ENCODE measurements around the gene PHACTR1. TPM values are rescaled to one million over a fixed set of nuclear protein-coding genes. Genes with fewer than 3 reads are reported as not detected.
"Not testable (repeated sequence)": the region's sequence is repeated elsewhere in the genome, so short reads cannot be mapped to it uniquely, and the experiment has no call there.

Gene PHACTR1
- total RNA-seq, 4 donors from 2014 or later, result 2.0 to 8.3 (median 4.5) TPM

- DNase-seq, result no peak
- Histone ChIP-seq H3K4me1 (no peaks in the 10 kb centered on the region), H3K36me3 (no peaks in the 10 kb centered on the region), H3K27ac (no peak overlapping the region), H3K27me3 (no peaks in the 10 kb centered on the region), H3K4me3 (no peak overlapping the region), H3K9me3 (no peaks in the 10 kb centered on the region)
- intact Hi-C loops (cut with DNase I; ENCODE audit: low total_unique reads), result no loop called here
- TF ChIP-seq CTCF (IDR thresholded peaks at IDR 0.05), result no peak
- no peak for TF ChIP-seq POLR2A (IDR thresholded peaks at IDR 0.05)
These were observed 3.7 kb downstream of the PHACTR1 start for GRCh38 chr6:12720310-12720709.

GRCh38 chr6:12725263-12725662, 8.7 kb downstream of the PHACTR1 start:
- H3K4me1 ChIP-seq, result no peaks in the 10 kb centered on the region

GRCh38 chr6:12729467-12729866, 12.9 kb downstream of the PHACTR1 start:
- TF ChIP-seq CTCF (IDR thresholded peaks at IDR 0.05), result no peak
- no peak for TF ChIP-seq POLR2A (IDR thresholded peaks at IDR 0.05)
- Histone ChIP-seq H3K9me3 (no peaks in the 10 kb centered on the region), H3K4me3 (no peak overlapping the region), H3K27ac (no peak overlapping the region), H3K36me3 (no peaks in the 10 kb centered on the region), H3K27me3 (no peaks in the 10 kb centered on the region), H3K4me1 (no peaks in the 10 kb centered on the region)
- DNase-seq, result no peak
- intact Hi-C loops (cut with DNase I; ENCODE audit: low total_unique reads), result no loop called here

More at GRCh38 chr6:12725263-12725662, 8.7 kb downstream of the PHACTR1 start:
- H3K4me3 ChIP-seq, result no peak overlapping the region
- TF ChIP-seq CTCF (IDR thresholded peaks at IDR 0.05) (no peak), POLR2A (IDR thresholded peaks at IDR 0.05) (no peak)
- intact Hi-C loops (cut with DNase I; ENCODE audit: low total_unique reads), result no loop called here
- H3K27me3 ChIP-seq, result no peaks in the 10 kb centered on the region
- H3K27ac ChIP-seq, result no peak overlapping the region
- DNase-seq, result no peak
- no peaks in the 10 kb centered on the region for H3K36me3 ChIP-seq
- no peaks in the 10 kb centered on the region for H3K9me3 ChIP-seq

GRCh38 chr6:12730809-12731208, 14.2 kb downstream of the PHACTR1 start:
- not testable (repeated sequence) for DNase-seq

GRCh38 chr6:12733876-12734275, 17.3 kb downstream of the PHACTR1 start:
- DNase-seq, result no peak
- Histone ChIP-seq H3K4me1 (no peaks in the 10 kb centered on the region), H3K4me3 (no peak overlapping the region), H3K27me3 (no peaks in the 10 kb centered on the region), H3K9me3 (no peaks in the 10 kb centered on the region), H3K27ac (no peak overlapping the region), H3K36me3 (no peaks in the 10 kb centered on the region)
- intact Hi-C loops (cut with DNase I; ENCODE audit: low total_unique reads), result no loop called here
- TF ChIP-seq CTCF (IDR thresholded peaks at IDR 0.05) (no peak), POLR2A (IDR thresholded peaks at IDR 0.05) (no peak)

More at GRCh38 chr6:12730809-12731208, 14.2 kb downstream of the PHACTR1 start:
- intact Hi-C loops (cut with DNase I; ENCODE audit: low total_unique reads); H3K4me3 ChIP-seq; H3K9me3 ChIP-seq; H3K36me3 ChIP-seq; H3K4me1 ChIP-seq; H3K27me3 ChIP-seq; H3K27ac ChIP-seq: not testable (repeated sequence)

- no peak overlapping the region for H3K4me3 ChIP-seq
- TF ChIP-seq CTCF (IDR thresholded peaks at IDR 0.05) (no peak), POLR2A (IDR thresholded peaks at IDR 0.05) (no peak)
- H3K36me3 ChIP-seq, result no peaks in the 10 kb centered on the region
- no peak overlapping the region for H3K27ac ChIP-seq
- intact Hi-C loops (cut with DNase I; ENCODE audit: low total_unique reads), result no loop called here
- H3K4me1 ChIP-seq, result no peaks in the 10 kb centered on the region
- no peak for DNase-seq
- H3K27me3 ChIP-seq, result no peaks in the 10 kb centered on the region
- no peaks in the 10 kb centered on the region for H3K9me3 ChIP-seq
These were observed 19.2 kb downstream of the PHACTR1 start for GRCh38 chr6:12735786-12736185.
